Stimulated activated CD4-positive, alpha-beta T cell treated with anti-CD3 and anti-CD28 coated beads, Interleukin-15, amount 100 ng/mL, for 48 hours (primary cell): Measurements from ENCODE around the gene TRAPPC12.

Experiments
- DNase-seq, 2 donors: peaks; one replicate each; pipeline ENCODE4 v3.0.0-alpha.2; 2020; ENCODE audit warnings: low read depth in 2 of 2

The TRAPPC12 gene

DNA sequence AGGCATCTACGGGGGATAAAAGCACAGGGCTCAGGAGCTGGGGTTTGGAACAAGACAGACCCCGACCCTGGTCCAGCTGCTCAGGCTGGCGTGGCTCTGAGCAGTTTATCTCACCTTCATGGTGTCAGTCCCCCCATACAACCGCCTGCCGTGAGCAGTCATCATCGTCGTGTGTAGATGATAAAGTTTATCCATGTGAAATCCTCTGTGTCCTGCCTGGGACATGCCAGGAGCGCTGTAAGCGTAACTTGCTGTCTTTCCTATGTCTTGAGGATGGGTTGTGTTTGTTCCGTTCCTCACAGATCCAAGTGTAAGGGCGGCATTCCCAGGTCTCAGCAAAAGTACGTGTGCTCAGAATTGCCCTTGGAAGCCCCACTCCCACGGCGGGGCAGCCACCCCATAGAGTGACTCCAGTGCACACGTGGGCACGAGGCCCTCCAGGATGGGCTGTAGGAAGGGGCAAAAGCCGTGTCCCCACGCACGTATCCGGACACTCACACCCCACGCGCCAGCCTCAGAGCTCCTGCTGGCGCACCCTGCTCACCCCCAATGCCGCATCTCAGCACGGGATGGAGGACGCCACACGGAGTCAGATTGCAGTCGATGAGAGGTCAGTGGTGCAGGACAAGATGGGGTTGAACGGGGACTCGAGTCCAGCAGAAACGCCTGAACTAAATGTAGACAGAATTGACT lies 88.9 kb downstream of the TRAPPC12 start:
- DNase-seq, result no peak

DNA sequence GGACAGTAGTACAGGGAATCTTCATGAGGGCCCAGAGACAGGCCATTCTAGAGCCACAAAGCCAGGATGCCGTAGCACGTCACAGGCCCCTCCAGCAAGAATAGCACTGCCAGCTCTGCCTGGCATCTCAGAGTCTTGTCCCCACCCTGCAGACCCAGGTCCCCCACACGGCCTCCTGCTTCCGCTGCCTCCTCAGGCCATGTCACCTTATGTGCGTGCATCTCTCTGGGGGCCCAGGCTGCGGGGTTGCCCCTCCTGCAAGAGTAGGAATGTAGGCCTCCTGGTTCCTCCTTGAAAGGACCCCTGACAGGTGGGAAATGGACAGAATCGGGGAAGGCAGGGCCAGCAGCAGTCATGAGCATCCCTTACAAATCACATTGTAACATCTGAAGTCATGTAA lies 90.0 kb downstream of the TRAPPC12 start:
- DNase-seq, result no peak

DNA sequence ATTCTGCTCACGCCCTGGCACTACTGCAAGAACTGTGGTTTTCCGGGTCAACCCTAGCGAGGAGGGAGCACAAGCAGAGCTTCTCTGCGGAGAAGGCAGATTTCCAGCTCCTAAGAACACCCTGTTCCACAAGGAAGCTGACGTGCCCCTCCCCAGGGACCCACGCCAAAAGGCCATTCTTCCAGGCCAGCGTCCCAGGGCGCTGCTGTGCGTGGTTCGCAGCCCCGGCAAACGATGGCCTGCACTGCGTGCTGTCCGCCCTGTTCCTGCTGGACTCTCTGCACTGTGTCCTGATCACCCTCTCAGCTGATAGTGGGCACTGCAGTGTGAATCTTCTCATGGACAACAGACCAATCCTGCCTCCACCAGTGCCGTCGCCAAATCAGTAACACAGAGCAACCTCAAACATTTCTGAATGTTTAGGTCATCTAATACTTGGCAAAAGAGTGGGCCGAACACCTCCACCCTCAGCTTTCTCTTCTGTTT lies 90.7 kb downstream of the TRAPPC12 start:
- DNase-seq, result no peak

DNA sequence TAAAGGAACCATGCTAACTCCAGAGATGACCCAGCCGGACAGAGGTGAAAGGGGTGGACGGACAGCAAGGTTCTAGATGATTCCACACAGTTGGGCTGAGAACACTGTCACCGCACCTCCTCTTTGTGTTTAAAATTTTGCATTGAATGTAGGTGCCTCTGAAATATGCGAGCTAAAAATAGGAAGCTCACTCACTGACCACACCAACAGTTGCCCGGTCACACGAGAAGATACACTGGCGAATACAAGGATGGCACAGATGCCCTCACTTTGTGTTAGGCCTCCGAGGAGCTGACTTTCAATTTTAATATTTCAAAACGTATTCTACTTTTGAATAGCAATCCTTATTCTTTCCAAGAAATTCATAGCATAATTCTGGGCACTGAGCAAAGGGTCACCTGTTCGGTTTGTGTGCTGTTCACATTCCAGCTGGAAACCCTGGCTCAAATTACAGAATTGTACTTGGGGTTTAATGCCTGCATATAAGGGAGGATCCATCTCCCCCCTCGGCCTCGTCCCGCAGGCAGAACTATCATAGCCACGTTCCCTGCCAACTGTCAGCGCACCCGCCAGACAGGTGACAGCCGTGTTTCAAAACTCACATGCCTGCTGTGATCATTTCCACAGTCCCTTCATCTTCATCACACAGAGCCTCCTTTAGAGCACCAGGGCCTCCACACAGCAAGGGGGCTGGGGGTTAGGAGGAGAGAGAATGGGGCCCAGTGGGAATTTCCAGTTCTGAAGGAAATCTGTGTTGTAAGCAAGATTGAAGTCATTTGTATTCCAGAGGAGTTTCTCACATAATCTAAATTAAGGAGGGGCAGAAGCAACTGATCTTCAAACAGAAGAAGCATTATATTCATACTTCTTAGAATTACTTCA lies 91.6 kb downstream of the TRAPPC12 start:
- no peak for DNase-seq

DNA sequence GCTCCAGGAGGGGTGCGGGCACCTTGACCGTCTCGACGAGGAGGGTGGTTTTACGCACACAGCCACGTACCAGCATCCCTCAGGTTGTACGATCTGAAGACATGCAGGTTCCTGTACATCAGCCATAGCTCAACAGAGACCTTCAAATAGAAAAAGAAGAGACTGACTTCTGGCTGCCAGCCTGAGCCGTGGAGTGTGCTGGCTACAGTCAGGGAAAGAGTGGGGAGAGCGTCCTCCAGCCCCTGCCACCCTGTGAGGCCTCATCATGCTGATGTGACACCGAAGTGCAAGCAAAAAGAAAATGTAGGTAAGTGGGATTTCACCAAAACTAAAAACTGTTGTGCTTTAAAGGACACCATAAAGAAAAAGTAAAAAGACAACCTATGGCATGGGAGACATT lies 92.8 kb downstream of the TRAPPC12 start:
- no peak for DNase-seq

DNA sequence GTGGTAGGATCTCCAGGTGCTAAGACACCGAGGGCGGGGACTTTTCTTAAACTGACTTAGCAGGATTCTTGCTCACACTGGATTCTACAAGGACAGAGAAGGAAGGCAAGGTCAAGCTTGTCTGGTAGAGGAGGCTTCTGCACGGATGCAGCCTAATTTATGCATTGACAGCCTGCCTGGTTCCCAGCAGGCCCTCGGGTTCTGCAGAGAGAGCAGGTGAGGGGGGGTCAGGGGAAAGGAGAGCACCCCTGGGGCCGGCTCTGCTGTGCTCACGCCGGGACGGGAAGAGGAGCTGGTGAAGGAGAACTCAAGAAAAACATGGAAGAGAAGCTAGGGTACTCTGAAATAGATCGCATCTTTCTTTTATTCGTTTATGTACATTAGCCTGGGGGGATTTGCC lies 93.5 kb downstream of the TRAPPC12 start:
- no peak for DNase-seq

DNA sequence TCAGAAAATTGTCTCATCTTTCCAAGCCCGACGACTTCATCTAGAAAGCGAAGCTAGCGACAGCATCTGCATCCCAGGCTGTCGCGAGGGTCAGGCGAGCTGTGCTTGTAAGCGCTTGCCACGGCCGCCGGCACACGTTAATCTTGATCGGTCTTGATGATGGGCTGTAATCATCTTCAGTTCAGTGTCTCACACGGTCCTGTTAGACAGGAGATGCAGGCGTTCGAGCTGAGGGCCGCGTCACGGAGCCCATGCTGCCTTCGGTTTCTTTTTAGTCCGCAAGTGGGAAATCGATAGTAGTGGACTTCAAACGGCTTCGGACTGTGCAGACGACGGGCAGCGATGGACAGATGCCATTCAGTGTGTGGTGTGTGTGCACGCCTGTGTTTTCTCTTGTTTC lies 96.3 kb downstream of the TRAPPC12 start:
- DNase-seq, result no peak

DNA sequence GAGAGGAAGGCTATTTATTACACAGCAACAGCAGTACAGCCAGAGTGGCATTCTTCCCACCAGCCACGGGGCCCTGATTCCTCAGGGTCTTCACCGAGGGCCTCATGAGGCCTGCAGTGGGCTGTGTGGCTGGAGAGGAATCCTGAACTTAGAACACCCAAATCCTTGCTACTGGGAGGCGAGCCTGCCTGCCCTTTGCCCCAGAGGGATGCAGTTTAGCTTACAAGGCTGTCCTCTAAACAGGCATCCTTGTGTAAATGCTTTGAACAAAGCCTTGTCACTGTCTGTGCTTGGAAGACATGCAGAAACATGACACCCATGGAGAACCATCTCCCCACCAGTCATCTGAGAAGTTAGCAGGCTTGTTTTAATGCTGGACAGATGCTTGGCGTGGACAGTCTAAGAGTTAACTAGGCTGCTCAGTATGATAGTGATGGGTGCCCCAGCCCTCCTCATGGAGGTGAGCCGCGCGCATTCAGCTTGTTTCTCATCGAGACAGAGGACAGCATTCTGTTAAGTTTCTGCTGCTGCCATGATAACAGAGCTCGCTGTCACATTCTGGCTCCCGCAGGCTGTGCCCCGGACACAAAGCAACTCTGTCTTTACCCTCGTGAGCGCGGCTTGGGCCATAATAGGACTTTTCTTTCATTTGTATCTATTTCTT lies 97.0 kb downstream of the TRAPPC12 start:
- DNase-seq, result no peak

DNA sequence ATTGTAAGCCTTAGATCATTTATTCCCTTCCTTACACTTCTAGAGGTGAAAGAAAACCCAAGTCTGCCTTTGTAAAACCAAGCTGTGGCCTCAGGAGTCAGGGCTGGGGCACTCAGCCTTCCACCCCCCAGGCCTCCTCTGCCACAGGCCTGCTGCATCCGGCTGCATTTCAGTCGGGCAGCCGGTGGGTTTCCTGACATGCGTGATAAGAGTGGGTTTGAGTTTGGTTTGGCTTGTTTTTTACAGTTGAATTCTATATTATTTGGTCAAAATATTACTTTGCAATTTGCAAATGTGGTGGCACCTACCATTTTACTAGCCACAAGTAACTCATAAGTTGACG lies 97.5 kb downstream of the TRAPPC12 start:
- no peak for DNase-seq

DNA sequence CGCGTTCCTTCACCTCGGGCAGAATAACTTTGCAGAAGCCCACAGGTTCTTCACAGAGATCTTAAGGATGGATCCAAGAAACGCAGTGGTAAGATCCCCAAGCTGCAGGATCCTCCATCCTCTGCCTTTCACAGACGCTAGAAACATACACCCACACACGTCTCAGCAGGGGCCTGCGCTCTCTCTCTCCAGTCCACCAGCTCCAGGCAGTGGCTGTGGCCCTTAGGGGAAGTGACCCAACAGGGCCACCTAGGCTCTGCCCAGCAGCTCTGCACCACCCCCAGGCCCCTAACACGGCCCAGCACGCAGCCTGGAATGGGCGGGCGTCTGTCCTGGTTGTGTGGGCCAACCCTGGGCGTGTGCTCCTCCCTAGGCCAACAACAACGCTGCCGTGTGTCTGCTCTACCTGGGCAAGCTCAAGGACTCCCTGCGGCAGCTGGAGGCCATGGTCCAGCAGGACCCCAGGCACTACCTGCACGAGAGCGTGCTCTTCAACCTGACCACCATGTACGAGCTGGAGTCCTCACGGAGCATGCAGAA lies 99.4 kb downstream of the TRAPPC12 start:
- no peak for DNase-seq

DNA sequence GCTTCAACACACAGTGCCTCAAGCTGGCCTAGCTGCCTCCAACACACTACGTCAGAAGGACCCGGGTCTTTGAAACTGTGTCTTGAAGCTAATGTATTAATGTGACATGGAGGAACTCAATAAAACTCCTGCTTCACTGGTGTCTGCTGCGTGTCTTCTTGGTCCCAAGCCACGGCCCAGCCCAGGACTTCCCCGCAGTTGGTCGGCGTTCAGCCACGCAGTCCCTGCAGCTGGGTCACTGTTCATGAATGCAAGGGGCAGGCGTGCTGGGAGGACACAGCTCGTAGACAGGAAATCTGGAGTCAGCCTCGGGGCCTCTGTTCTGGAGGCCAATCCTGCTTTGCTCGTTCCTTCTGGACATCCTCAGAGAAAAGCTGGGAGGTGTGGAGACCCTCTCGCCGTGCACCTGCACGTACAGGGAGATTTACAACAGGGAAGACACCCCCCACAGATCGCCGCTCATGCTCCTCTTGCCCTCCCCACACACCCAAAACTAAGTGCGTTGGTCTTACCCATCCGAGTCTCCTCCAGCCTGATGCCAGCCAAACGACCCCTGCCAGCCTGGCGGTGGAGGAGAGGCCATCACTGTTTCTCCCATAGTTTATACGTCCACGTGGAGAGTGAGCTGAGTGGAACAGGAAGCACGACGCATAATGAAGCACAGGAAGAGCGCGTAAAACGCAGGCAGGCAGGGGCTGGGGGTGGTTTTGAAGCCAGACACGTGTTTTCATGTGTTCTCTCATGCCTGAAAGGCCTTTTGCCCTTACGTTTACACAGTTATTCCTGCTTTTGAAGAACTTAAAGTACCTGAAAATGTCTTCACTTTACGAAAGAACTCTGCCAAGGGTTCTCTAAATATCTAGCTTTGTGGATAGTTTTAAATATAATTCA lies 100.2 kb downstream of the TRAPPC12 start:
- no peak for DNase-seq

DNA sequence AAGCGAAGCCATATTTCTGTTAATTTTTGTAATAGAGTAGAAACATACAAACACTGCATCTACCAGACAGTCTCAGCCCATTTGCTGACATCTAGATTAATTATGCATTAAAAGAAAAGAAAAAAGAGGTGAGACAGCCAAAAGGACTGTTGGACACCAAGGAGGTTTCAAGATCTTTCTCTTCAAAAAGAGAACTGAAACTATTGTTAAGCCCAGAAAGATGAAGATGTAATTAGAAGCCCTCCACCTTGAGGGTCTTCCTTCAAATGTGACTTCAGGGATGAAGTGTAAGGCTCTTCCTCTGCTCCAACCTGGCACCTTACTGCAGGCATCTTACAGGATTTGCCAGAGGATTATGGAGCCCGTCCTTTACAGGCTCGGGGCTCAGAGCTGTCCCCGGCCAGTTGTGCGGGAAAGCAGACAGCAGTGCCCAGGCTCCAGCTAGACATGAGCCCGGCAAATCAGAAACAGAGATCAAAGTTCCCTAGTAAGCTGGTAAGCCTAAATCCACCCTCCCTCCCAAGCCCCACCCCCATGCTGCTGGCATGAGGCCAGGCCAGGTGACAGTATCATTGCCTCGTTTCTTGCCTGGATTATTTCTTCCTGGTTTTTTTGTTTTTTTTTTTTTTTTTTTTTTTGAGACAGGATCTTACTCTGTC lies 101.0 kb downstream of the TRAPPC12 start:
- no peak for DNase-seq

DNA sequence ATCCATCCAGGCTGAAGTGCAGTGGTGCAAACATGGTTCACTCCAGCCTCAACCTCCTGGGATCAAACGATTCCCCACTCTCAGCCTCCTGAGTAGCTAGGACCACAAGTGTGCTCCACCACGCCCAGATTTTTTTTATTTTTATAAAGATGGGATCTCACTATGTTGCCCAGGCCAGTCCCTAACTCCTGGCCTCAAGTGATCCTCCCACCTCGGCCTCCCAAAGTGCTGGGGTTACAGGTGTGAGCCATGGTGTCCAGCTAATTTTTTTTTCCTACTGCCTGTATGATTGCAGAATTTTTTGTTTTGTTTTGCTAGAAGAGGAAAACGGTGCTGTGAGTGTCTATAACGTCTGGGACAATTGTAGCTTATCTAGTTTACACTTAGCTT lies 101.5 kb downstream of the TRAPPC12 start:
- DNase-seq, result no peak

DNA sequence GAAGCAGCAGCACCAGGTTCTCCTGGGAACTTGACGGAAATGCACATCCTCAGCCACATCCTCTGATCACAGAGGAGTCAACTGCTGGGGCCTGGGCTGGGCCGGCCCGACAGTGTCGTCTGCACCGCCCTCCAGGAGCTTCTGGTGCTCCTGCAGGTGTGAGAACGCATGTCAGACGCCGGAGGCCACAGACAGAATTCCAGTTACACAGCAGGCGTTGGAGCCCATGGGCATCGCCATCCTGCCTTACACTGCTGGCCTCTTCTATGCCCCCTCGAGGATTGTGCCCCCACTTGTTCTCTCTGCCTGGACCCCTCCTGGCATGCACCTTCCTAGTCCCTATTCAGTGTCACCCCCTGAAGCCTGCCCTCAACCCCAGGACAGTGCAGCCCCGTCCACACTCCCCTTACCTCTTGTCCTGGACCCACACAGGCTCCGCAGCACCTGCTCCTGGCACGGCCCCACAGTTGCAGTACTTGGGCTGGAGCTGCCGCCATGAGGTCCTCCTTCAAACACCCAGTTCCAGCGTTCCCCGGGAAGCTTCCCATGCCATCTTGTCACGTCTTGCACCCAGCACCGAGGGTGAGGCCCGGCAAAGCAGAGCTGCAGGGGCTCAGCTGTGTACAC lies 102.4 kb downstream of the TRAPPC12 start:
- no peak for DNase-seq

DNA sequence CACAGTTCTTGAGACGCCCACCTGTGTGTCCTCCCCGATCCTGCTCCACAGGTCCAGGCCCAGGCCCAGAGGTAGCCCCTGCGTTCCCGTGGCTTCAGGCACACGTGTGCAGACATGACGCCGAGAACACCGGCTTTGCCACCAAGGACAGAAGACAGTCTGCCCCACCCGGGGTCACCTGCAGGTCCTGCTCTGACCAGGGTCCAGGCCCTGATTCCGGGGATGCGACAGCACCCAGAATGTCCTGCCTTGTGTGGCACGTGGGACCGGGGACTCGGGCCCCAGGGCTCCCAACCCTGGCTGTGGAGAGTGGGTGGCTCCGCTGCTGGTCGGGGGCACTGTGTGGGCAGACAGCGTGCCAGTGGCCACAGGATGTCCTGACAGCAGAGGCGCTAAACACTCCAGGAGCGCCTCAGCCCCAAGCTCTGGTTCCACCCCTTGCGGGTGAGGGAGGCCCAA lies 102.9 kb downstream of the TRAPPC12 start:
- DNase-seq, result no peak

DNA sequence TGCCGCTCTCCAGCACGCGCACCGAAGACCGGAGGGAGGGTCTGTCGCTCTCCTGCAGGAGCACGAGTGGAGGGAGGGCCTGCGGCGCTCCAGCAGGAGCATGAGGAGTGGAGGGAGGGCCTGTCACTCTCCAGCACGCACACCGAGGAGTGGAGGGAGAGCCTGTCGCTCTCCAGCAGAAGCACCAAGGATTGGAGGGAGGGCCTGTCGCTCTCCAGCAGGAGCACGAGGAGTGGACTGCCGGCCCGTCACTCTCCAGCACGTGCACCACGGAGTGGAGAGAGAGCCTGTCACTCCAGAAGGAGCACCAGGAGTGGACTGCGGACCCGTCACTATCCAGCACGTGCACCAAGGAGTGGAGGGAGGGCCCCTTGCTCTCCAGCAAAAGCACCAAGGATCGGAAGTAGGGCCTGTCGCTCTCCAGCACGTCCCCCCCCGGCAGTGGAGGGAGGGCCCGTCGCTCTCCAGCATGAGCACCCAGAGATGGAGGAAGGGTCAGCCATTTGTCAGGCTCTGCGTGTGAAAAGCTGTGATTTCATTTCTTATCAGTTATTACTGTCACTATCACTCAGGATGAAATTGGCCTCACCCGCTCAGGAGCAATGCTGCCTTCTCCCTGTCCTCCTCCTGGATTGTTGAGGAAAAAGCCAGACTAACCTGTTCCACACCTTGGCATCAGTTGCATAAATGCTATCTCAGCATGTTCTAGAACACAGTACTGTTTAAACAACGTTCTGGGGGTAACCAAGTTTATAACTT lies 103.9 kb downstream of the TRAPPC12 start:
- DNase-seq, result no peak

DNA sequence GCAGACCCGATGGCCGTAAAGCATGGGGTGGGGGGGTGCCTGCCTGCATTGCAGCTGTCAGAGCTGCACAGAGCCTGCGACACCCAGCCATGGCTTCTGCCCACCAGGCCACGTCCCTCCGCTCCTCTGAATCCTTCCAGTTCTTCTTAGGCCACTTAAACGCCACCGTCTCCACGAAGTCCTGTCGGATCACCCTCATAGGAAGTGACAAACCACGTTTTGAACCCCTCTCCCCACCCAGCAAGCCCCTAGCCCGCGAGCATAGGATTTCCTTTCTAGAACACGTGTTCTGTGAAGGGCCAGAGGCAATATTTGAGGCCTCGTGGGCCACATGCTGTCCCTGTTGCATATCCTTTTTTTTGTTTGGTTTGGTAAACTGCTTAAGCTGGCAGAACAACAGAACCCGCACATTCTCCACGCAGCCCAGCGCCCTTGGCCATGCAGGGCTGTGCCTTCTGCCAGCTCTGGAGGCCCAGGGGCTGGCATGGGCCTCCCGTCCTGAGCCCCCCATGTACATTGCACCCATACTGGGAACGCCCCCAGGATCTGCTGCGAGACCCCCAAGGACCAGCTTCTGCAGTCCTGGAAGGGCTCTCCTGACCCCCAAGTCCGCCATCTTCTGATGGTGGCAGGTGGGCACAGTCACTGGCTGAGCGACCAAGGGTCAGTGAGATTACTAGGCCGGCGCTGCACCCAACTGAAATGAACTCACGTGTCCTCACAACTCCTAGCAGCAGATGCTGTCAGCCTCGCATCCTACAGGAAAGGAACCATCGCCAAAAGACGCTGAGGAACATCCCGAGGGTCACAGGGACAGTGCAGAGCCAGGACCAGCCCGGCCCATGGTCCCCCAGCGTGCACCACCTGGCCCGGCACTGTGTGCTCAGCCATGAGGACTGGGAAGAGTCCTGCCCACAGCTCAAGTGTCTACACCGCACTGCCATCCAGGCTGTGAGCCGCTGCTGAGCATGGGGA lies 104.8 kb downstream of the TRAPPC12 start:
- no peak for DNase-seq

DNA sequence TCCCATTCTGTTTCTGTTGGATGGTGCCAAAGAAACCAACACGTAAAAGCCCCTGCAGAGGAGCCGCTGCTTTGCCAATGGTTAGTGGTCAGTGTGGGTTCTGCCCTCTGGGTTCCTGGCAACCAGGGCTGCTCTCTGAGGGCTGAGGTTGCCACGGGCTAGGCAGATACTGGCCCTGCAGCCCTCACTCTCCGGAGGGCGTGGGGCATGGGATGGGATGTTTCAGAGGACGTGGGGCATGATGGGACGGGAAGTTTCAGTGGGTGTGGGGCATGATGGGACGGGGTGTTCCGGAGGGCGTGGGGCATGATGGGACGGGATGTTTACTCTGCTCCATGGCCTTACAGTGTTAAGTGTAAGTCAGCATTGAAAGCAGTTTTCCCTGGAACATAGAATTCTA lies 105.7 kb downstream of the TRAPPC12 start:
- no peak for DNase-seq
